HG03060 (cell line): ENCODE measurements around the gene FERMT2.

Source experiments
- ATAC-seq: cut with Tn5 transposase; IDR thresholded peaks from one replicate; pipeline ENCODE4 v1.9.1; 2021; ENCODE audit warnings: low read depth, moderate number of reproducible peaks; ENCODE audit not compliant: unreplicated experiment

The FERMT2 gene

DNA sequence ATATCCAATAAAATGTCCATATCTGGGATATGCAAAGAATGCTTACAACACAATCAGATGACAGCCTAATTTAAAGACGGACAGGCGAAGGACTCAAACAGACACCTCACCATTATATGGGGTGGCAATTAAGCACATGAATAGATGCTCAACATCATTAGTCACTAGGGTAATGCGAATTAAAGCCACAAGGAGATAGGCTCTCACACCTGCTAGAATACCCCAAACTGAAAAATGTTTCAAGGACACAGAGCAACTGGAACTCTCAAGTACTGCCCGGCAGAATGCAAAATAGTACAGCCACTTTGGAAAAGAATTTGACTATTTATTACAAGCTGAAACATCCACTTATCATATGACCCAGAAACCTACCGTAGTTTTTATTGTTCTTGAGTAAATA, 42.9 kb downstream of the FERMT2 start:
- ATAC-seq = no peak

DNA sequence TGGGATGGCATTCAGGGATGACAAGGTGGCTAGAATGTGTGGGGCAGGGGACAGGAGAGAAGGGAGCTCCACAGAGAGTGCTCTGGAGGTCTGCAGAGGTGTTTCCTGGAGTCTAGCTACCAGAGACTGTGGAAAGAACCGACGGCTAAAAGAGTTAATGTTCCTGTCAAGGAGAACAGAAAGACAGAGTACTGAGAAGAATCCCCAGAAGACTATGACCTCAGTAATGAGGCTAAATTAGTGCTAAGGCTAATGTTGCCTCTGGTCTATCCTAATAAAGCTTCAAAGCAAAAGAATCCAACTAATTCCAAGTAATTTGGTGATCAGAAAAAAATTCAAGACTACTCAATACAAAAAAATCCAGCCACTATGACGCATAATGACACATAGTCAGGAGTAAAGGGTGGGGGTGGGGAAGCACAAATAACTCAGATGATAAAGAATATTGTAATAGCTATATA, 44.7 kb downstream of the FERMT2 start:
- no peak for ATAC-seq

DNA sequence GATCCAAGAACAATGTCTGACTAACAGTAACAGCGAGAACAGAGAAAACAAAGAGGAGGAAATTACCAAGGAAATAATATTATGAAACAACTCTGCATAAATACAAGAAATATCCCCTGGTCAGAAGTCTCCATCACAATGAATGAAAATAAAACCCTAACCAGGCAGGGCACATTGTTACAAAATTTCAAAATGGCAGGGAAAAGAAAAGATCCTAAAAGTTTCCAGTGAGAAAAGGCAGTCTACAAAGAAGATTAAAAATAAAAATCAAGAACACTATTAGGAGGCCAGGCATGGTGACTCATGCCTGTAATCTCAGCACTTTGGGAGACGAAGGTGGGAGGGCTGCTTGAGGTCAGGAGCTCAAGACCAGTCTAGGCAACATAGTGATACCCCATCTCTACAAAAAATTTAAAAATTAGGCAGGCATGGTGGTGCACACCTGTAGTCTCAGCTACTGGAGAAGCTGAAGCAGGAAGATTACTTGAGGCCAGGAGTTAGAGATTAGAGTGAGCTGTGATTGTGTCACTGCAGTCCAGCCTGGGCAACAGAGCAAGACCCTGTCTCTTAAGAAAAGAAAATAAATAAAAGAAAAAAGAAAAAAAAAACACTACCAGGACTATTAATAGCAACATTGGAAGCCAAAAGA, 47.8 kb downstream of the FERMT2 start:
- ATAC-seq = no peak

GRCh38 chr14:52901357-52901980, 49.4 kb downstream of the FERMT2 start:
- no peak for ATAC-seq

GRCh38 chr14:52900731-52901130, 50.1 kb downstream of the FERMT2 start:
- no peak for ATAC-seq

- no peak for ATAC-seq
Measured at GRCh38 chr14:52898496-52898895, 52.4 kb downstream of the FERMT2 start.

- ATAC-seq = no peak
Measured at GRCh38 chr14:52895000-52895399, 55.9 kb downstream of the FERMT2 start.

DNA sequence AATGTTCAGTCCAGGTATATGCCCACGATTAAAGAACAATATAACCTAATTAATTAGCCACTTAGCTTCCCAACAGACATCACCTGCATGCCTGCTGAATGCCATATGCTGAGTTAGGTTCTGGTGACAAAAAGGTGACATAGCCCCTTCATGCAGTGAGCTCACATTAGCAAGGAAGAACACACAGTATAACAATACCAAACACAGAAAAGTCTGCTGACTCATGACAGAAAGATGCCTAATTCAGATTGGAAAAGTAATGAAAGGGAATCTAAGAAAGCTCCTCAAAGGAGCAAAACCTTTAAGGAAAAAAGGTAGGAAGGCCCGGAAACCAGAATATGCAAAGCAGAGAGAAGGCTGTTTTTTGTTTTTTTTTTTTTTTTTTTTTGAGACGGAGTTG, 59.0 kb downstream of the FERMT2 start:
- no peak for ATAC-seq

DNA sequence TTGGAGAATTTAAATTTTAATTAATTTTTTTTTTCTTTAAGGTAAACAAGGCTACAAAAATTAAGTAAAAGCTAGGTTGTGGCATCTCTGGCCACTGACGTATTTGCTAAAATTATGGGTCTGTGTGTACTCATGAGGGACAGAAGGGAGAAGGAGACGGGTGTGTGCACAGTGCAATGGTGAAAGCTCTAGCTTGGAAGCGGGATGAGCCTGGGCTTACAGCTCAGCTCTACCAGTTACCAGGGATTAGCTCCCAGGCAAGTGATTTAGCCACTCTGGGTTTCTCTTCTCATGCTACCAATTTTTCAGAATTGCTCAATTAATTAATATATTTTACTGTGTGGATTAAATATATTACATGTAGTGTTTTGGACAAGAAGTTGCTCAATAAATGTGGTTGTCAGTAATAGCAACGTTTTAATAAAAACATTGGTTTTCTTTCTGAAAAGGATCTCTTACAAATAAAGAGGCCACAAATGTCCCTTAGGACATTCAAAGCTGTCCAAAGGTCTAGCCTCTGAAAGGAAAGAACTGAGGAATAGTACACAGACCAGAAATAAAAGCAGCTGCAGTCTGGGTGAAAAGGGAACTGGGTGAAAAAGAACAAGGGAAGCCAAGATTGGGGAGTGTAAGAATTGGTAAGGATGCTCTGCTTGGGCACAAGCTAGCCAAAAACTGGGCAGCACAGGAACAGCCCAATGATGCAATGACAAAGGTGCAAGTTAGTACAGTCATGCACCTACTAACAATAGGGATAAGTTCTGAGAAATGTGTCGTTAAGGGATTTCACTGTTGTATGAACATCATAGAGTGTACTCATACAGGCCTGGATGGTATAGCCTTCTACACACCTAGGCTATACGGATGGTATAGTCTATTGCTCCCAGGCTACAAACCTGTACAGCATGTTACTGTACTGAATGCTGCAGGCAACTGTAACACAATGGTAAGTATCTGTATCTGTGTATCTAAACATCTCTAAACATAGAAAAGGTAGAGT, 61.7 kb downstream of the FERMT2 start:
- no peak for ATAC-seq

DNA sequence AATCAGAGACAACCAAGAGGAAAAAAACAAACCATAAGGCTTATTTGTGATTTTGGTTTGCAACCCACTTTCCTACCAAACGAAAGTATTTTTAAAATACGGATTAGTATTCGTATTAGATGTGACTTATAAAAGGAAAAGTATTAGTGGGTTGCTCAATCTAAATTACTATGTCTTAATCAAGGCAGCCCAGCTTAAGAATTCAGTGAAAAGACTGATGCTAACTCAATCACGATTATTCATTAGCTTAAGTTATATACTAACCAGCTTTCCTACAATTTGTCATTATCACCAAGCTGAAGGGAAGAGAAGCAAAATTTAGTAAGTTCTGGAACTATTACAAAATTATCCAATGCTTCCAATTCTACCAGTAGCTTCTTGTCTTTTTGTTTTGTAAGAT, 62.7 kb downstream of the FERMT2 start:
- no peak for ATAC-seq

GRCh38 chr14:52885230-52885629, 65.6 kb downstream of the FERMT2 start:
- ATAC-seq = no peak

DNA sequence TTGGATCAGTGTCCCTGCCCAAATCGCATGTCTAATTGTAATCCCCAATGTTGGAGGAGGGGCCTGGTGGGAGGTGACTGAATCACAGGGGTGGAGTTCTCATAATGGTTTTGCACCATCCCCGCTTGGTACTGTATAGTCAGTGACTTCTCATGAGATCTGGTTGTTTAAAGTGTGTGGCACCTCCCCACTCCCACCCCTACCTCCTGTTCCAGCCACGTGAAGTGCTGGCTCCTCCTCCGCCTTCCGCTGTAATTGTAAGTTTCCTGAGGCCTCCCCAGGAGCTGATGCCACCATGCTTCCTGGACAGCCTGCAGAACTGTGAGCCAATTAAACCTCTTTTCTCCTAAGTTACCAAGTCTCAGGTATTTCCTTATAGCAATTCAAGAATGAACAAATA, 67.2 kb downstream of the FERMT2 start:
- ATAC-seq = no peak

- ATAC-seq = no peak
Measured at GRCh38 chr14:52882824-52883223, 68.0 kb downstream of the FERMT2 start.

- ATAC-seq = no peak
Measured at GRCh38 chr14:52879958-52880357, 70.9 kb downstream of the FERMT2 start.

GRCh38 chr14:52878946-52879345, 71.9 kb downstream of the FERMT2 start:
- ATAC-seq = no peak

- ATAC-seq = no peak
Measured at GRCh38 chr14:52878469-52878868, 72.4 kb downstream of the FERMT2 start.

- ATAC-seq = no peak
Measured at GRCh38 chr14:52877628-52878027, 73.2 kb downstream of the FERMT2 start.

GRCh38 chr14:52876806-52877205, 74.0 kb downstream of the FERMT2 start:
- ATAC-seq = no peak

DNA sequence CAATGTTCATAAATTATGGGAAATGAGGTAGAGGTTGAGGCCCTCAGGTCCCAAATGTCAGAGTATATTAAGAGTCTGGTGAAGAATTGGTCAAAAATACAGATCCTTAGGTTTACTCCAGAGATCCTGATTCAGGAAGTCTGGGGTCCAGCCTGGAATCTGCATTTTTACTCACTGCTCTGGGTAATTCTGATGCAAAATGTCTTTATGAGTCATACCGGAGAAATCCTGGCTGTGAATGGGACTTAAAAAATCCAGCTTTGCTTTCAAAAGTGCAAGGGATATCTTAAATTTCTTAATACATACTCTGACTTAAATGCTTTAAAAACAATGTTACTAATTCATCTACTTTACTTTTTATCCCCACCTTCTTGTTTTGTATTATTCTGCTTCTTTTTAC, 74.5 kb downstream of the FERMT2 start:
- ATAC-seq = no peak

DNA sequence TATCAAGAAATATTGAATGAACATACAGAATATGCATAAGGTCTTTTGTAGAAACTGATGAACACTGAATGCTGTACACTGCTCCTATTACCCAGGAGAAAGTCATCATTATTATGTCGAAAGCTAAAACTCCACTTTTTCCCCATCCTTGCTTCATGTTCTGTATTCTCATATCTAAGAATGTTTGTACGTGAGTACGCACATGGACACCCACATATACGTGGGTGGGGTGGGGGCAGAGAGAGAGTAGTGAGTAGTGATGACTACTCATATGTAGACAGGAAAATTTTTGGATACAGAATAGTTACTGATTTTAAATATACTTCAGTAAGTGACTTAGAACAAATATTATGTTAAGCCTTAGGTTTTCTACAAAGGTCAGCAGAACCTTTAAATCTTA, 75.1 kb downstream of the FERMT2 start:
- no peak for ATAC-seq

- ATAC-seq = no peak
Measured at GRCh38 chr14:52874389-52874788, 76.5 kb downstream of the FERMT2 start.
